ENCODE measurements around the gene SUCLG1.

The SUCLG1 gene

DNA sequence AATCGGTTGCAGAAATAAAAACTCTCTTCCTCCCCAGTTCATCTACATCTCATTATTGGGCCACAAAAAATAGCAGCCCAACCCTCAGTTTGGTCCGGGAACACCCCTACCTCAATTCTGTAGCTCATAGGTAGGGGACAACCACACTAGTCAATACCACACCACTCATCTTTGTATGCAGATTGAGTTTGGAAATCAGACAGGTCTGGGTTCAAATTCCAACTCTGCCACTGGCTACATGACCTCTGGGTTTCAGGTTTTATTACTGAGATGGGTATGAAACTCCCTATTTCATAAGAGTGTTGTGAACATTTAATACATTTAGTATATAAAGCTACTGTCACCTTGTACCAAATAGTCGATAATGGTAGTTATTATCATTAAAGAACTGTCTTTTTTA lies 2.2 kb upstream of the SUCLG1 start:
- DNase-seq (ENCODE audit: low read depth, low spot score) = no peak

DNA sequence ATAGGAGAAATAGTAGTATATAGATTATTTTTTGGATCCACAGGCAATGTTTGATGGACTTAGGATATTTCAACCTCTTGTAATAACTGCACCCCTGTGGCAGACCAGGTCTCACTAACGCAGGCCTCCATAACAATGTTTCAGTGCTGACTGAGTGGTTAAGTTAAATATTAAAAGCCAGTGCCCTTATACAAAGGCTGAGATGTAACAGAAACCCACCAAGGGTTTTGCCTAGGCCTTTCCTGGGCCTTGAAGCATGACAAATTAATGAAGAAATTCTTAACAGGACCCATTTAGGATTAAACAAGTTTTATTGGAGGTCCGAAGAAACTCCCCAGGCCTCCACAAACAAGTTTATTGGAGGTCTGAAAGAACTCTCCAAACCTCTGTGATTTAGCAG lies 1.6 kb upstream of the SUCLG1 start:
- DNase-seq (ENCODE audit: low read depth, low spot score) = no peak

DNA sequence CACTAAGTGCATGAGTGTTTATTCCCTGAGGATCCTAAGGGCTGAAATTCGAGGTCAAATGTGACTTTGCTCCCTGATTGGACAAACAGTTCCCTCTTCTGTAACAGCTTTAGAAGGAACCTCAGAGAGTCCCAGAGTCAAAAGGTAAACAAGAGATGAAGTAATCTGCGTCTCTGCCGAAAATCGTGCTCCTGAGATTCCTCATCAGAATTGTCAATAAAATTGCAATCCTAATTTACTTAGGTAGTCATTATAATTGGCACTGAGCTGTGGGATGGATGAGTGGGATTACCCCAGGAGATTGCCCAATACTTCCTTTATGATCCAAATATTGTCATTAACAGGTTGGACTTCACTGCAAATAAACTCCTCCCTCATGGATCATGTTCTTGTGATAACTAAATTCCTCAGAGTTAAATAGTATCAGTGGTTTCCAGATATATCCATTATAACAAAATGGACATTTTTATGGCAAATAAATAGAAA lies 907 bp upstream of the SUCLG1 start:
- no peak for DNase-seq (ENCODE audit: low read depth, low spot score)

DNA sequence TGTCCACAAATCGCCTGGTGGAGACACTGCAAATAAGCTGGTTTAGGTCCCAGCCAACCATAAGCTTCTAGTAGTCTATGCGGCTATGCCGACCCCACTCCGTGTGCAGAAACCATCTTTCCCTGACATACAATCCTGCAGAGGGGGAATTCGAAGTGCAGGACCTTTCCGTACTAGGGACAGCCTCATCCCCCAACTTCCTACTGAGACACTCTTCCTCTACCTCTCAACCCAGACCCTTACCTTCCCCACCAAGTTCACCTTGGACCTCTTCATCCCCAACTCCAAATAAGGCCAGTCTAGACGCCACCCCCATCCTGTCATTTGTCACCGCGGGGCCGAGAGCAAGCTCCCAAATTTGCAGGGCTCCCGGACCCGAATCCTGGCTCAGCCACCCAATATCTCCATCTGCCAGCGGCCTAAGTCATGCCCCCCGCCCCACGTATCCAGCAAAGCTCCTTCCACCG lies 496 bp downstream of the SUCLG1 start:
- no peak for DNase-seq (ENCODE audit: low read depth, low spot score)

DNA sequence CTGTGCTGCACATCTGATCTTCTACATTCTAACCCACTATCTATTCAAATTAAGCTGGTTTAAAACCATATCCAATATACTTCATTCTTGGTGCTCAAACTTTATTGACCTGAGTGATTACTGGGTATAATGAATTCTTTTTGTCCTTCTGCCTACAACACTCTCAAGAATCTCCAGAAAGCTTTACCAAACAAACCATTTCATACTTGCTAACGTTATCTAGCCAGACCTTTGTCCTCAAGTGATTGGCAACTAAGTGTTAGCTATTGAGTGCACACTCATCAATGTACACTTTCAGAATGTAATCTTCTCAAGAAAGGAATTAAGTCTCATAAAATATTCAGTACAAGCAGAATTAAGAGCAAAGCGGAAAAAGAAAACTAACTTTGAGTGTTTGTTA lies 1.4 kb downstream of the SUCLG1 start:
- no peak for DNase-seq (ENCODE audit: low read depth, low spot score)

DNA sequence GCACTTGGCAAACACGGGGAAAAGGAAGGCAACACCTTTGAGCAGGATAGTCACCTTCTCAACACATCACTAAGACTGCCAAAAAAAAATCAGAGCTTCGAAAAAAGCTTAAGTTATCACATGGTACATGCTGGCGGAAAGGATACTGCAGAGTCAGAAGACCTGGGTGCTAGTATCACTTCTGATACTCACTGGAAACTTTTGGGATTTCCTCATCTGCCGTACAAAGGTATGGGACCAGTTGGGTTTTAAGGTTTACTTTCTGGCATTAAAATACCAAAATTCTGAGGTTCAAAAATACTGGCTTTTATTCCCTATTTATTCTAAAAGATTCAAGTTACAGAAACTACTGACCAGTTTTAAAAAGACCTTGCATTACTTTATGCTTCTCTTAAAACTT lies 2.9 kb downstream of the SUCLG1 start:
- DNase-seq (ENCODE audit: low read depth, low spot score) = no peak

DNA sequence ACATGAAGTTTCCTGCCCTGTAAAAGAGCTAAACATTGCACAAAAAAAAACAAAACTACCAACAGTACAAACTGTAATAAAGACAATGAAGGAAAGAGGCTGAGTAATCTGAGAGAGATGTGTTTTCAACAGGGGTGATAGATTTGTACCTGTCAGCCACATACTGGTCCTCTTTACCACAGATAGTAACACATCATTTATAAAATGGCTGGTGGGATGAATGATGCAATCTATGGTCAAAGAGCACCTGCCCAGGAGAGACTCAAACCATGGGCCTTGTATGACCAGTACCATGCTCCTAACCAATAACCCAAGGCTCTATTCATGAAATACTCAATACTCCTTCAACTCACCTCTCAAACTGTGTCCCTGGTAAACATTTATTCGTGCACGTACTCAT lies 4.5 kb downstream of the SUCLG1 start:
- DNase-seq (ENCODE audit: low read depth, low spot score) = no peak

DNA sequence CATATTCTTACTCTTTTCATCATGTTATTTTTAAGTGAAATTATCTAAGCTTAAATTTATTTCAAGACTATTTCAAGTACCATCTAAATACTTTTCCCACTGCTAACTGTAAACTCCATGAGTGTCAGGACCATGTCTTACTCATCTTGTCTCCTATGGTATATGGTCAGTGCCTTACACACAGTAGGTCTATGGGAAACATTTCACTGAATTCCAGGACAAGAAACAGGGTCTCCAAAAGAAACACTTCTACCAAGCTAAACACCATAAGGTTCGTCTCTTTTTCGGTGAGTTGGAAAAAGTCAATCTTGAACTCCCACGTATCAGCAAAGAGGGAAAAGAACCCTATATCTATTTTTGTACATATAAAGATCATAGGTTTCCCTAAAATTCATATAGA lies 6.5 kb downstream of the SUCLG1 start:
- DNase-seq (ENCODE audit: low read depth, low spot score) = no peak

DNA sequence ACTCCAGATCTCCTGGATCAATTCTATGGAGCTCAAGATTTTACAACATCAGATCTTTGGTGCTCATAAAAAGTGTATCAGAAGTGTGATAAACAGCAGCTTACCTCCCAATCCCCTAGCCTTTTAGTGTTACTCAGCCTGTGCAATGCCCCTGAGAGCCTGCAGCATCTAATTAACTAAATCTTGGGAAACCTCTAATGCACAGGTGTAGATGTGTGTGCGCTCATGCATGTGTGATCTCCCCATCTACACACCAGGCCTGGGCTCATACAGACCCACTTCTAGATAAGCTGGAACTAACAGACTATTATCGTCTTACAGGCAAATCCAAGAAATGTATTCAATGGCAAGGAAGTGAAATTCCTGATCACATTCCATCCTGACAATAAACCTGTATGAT lies 7.5 kb downstream of the SUCLG1 start:
- DNase-seq (ENCODE audit: low read depth, low spot score) = no peak

DNA sequence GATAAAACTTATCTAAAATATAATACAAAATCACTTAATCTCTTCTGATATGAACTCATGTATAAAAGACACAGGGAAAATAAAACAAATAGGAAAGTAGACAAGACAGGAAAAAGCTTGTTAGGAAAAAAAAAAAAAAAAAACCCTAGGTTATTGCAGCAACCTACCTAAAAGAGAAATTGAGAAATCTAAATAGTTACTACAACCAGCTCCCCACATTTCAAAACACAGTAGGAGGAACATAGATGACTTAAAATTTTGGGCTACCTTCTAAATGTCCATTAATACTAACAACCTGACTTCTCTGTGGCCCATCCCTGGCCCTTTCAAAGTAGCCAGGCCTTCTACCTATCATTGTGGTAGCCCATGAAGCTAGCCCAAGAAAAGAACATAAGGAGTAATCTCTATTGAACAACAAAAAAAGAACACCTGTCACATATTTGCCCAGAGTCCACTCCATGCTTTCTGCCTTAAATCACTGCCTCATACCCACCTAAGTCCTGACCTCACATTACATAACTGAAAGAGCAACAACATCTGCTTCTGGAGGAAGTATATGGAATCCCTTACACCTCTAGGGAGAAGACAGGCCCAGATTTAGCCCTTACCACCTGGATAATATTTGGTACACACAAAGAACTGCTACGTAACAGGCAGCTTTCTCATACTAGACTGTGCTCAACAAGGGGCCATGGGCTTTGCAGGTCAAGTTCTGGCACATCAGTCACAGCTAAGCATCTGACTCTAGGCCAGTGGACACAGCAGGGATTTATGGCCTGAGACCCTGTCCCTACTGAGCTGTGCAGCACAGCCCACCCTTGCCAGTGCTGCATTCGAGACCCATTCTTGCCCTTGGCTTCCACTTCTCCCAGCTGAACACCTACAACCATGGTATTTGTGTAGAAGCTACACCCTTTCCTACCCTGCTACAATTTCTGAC lies 8.5 kb downstream of the SUCLG1 start:
- DNase-seq (ENCODE audit: low read depth, low spot score) = no peak

DNA sequence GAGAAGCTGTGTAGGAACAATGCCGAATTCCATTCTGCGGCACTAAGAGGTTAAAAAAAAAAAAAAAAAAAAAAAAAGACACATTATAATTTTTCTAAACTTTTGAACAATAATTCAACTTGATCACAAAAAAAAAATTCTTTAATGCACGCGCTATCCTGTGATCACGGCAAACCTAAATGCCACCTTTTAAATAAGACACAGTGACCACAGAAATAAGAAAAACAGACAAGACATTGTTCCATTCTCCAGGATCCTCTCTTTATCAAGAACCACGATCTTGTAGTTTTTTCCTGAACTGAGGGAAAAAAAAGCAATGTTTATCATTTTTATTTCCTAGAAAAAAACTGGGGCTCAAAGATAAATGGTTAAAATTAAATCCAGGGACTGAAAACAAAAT lies 9.4 kb downstream of the SUCLG1 start:
- DNase-seq (ENCODE audit: low read depth, low spot score) = no peak

DNA sequence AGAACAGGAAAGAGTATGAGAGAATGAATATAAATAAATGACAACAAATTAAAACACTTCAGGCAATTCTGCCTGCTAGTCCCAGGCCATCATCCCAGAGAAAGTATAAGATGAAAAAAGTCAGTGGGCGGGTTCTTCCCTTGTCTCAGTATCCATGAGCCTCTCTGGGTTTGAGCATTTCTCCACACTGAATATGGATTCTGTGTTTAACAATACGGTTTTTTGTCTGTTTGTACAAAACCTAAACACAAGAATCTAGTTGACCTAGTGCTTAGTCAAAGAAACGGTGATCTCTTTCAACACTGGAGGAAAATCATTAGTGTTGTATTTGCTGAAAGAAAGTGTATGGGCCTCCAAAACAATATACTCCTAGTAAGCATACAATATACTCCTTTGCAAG lies 10.0 kb downstream of the SUCLG1 start:
- no peak for DNase-seq (ENCODE audit: low read depth, low spot score)

DNA sequence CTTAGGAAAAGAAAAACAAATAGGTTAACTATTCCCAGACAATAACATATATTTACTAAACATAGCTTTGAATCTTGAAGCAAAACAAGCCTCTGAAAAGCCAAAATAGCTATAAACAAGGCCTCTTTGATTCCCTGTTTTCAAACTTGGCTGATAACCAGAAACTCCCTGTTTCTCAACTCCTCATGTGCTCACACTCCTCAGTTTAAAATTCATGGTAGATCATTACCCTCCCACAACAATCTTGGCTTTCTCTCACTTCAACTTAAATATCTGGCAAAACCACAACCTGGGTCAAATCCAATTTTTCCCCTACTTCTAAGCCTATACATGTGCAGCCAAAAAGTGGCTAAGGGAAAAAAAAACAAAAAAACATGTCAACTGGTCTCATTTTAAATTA lies 15.6 kb downstream of the SUCLG1 start:
- DNase-seq (ENCODE audit: low read depth, low spot score) = no peak

DNA sequence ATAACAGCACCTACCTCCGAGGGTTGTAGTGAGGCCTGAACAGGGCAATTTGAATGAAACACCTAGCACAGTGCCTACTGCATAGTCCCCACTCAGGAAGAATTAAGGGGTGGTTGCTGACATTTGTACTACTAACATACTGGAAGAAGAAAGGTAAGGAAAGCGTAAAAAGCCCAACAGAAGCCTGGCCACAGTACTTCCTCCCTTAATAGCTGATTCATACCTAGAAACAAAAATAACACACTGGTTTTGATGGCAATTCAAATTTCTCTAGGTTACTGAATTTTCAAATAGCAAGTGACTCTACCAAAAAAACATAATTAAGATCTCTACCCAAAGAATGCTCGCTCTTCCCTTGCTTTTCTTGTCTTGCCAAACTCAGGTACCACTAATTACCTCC lies 16.2 kb downstream of the SUCLG1 start:
- DNase-seq (ENCODE audit: low read depth, low spot score) = no peak

DNA sequence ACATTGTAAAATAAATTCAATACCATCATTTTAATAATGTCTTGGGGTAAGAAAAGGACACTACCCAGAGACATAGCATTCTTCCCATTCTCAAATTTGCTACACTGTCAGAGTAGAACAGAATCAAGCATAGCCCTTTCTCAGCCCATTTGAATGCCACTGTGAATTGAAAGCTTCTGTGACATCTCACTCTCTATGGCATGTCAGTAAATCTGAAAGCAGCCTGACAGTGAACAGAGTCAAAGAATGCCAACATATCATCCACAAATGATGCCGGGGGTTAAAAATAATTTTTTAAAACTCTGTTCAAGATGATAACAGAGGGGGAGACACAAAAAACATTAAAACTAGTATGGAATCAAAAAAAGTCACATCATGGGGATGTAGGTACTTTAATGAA lies 17.6 kb downstream of the SUCLG1 start:
- no peak for DNase-seq (ENCODE audit: low read depth, low spot score)

DNA sequence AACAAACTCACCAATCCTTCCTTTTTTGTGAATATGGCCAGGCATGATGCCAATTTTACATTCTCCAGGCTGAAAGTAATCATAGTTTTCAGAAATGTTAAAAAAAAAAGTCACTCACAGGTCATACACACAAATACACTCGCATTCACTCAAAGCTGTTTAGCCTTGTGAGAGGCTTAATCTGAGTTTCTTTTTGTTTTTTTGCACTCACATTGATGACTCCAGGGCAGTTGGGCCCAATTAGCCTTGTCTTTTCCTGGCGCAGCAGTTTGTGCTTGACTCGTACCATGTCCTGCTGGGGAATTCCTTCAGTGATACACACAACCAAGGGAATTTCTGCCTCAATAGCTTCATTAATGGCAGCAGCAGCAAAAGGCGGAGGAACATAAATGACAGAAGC lies 18.0 kb downstream of the SUCLG1 start:
- DNase-seq (ENCODE audit: low read depth, low spot score) = peak; percentile 13

DNA sequence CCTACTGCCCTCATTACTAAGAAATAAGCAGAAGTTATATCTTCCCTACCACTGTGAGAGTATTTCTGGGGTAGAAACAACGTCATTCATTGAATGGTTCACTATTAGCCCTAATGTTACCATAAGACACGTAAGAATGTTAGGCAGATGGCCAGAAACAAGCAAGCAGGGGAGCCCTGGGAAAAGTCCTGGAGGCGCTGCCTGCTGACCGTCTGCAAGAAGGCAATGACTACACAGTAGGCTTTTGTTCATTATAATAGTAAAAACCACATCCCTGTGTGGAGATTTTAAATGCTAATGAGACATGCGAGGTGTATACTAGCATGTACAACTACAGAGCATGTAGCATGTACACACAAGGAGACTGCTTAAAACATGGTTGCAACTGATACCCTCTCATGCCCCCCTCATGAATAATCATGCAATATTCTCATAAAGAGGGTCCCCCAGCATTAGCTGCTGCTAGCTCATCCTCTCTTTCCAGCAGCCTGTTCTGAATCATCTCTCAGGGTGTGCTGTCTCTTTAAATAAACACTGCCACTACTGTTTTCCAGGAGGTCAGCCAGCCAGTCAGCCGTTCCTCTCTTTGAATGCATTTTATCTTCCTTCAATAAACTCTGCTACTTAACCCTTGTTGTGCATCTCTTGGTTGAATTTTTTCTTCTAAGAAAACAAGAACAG lies 23.6 kb downstream of the SUCLG1 start:
- DNase-seq (ENCODE audit: low read depth, low spot score) = no peak

DNA sequence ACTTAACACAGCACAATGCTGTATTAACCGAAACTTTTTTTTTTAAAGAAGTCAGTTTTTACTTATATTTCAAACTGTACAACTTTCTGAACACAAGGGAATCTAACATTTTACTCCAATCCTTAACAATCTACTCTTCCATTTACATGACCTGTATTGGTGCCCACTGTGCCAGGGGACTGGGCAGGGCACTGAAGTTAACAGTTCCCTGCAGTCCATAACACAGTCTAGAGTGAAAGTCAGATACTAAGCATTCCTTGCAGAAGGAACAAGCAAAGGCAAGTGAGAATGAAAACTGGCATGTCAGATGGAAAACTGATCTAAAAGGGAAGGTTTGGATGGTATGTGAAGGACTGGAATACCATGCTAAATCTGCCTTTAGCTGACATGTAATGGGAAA lies 29.8 kb downstream of the SUCLG1 start:
- no peak for DNase-seq (ENCODE audit: low read depth, low spot score)

DNA sequence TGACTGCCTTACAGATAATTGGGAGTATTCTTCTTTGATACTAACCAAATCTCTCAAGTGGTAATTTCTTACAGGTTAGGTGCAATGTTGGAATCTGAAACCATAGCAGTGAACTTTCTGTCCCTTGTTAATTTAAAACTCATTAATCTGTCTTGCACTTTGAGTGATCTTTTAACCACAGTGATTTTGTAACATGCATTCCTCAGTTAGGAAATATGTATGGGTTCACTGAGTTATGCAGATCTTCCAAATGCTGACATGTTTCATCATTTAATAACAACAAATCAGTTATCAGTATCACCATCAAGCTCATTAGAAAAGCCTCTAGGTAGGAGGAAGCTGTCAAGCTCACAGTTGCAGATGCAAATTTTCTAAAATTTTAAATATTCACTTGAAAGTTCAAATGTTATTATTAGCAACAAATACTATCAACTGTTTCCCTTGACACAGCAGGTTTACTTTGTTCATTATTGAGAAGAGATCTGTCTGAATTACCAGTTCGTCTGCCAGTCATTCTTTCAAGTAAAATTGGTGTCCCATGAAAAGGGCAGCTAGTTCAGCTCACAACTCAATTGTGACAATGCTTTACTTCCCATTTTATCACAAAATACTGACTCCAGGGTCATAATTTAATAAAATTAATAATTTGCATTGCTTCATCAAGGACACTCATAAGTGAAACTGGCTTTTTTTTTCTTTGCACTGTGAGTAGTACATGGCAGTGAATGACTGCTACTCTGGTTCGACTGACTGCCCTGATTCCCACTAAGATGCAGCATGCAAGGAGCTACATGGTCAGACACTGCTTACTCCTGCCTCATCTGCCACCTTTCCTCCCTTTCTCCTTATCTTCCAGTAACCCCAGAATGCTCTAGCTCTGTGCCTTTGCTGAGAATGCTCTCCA lies 31.6 kb downstream of the SUCLG1 start:
- DNase-seq (ENCODE audit: low read depth, low spot score) = no peak

DNA sequence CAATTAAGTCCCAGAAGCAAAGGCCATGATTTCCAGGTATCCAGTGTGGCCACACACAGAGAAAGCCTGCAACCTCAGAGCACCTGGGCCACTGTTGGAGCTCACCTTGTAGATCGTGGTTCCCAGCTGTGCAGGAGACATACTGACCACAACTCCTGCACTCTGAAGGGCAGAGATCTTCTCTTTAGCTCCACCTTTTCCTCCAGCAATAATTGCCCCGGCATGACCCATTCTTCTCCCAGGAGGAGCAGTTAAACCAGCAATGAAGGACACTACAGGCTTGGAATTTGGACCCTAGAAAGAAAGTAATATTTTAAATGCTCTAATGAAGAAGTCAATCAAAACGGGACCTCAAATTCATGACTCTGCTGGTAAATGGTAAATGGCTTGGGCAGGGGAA lies 33.8 kb downstream of the SUCLG1 start:
- DNase-seq (ENCODE audit: low read depth, low spot score) = no peak

DNA sequence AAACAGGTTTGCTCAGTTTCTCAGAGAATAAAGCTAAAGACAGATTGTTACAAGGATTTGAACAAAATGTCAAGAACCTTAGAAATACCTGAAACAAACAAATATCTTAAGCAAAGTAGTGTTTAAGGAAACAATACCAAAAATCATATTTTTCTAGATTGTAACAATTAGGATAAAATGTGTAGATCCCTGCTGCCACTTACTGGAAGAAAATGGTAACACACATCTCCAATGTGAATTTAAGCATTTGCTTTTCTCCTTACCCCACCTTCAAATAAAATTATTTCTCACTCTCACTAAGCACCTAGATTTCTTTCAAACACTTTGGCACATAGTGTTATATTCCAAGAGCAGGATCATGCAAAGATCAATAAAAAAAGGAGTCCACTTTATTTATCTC lies 34.9 kb downstream of the SUCLG1 start:
- no peak for DNase-seq (ENCODE audit: low read depth, low spot score)

DNA sequence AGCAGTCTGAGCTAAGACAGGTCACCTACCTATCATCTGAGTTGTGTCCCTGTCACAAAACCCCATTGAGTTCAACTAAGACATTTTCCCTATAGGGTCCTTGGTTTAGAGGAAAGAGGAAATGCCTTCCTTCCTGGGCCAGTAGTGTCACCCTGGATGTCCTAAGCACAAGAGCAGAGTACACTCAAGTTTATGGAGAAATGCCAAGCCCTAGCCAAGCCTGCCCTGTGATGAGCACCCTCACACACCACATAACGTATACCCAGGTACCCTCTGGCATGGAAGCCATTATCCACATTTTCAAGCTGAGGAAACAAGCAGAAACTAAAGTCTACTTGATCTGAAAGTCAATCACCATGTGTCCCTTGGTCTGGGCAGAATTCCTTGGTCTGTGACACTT lies 37.3 kb downstream of the SUCLG1 start:
- no peak for DNase-seq (ENCODE audit: low read depth, low spot score)

Measured in ELF-1 (cell line).